Islet precursor cell (in vitro differentiated cells): ENCODE results near the gene ZFP1.
"Not testable (repeated sequence)": the region's sequence is repeated elsewhere in the genome, so short reads cannot be mapped to it uniquely, and the experiment has no call there.

Experiments used
- DNase-seq: peaks from one replicate; pipeline ENCODE4 v3.0.0-alpha.2; 2018

ZFP1 gene

GRCh38 chr16:75113541-75114121 lies 34.7 kb upstream of the ZFP1 start:
- no peak for DNase-seq

- no peak for DNase-seq
Observed at GRCh38 chr16:75114179-75114945, 34.0 kb upstream of the ZFP1 start.

GRCh38 chr16:75114946-75115825 lies 33.1 kb upstream of the ZFP1 start:
- DNase-seq: peak; percentile 49

- DNase-seq: peak; percentile 70
Observed at GRCh38 chr16:75116081-75116910, 32.0 kb upstream of the ZFP1 start, which contains the start of gene LDHD. Gene LDHD, minus strand, starts transcription at chr16:75116780. Its CDS starts 60 bp downstream, at chr16:75116720.

GRCh38 chr16:75116911-75117245 lies 31.4 kb upstream of the ZFP1 start:
- DNase-seq: no peak

- DNase-seq: no peak
Observed at GRCh38 chr16:75118943-75119539, 29.3 kb upstream of the ZFP1 start.

- no peak for DNase-seq
Observed at GRCh38 chr16:75120253-75120652, 28.1 kb upstream of the ZFP1 start.

- peak; percentile 67 for DNase-seq
Observed at GRCh38 chr16:75121949-75122568, 26.3 kb upstream of the ZFP1 start.

GRCh38 chr16:75122609-75123008 lies 25.7 kb upstream of the ZFP1 start:
- DNase-seq: no peak

GRCh38 chr16:75127713-75128415 lies 20.5 kb upstream of the ZFP1 start:
- no peak for DNase-seq

- not testable (repeated sequence) for DNase-seq
Observed at GRCh38 chr16:75129421-75130149, 18.7 kb upstream of the ZFP1 start.

- peak; percentile 54 for DNase-seq
Observed at GRCh38 chr16:75130150-75130771, 18.1 kb upstream of the ZFP1 start.

GRCh38 chr16:75131081-75131480 lies 17.2 kb upstream of the ZFP1 start:
- DNase-seq: no peak

- no peak for DNase-seq
Observed at GRCh38 chr16:75138233-75138632, 10.1 kb upstream of the ZFP1 start.

- no peak for DNase-seq
Observed at GRCh38 chr16:75138636-75139035, 9.7 kb upstream of the ZFP1 start.

- DNase-seq: no peak
Observed at GRCh38 chr16:75139498-75139897, 8.8 kb upstream of the ZFP1 start.

GRCh38 chr16:75143941-75144340 lies 4.4 kb upstream of the ZFP1 start:
- no peak for DNase-seq

- DNase-seq: no peak
Observed at GRCh38 chr16:75147968-75148310, 385 bp upstream of the ZFP1 start.

GRCh38 chr16:75151798-75152197 lies 3.5 kb downstream of the ZFP1 start:
- DNase-seq: no peak

- no peak for DNase-seq
Observed at GRCh38 chr16:75152635-75153034, 4.3 kb downstream of the ZFP1 start.
